Gastroesophageal sphincter (tissue), 2 donors: ENCODE measurements around the gene ZNF345.

Experiments used
- EP300 ChIP-seq: sonication (generic); formaldehyde crosslinking; IDR thresholded peaks from one replicate; pipeline ENCODE4 v1.6.1; 2017; ENCODE audit warnings: antibody characterized with exemption, mild to moderate bottlenecking
- POLR2A ChIP-seq, 2 donors: fragments of 450-650 bp; IDR thresholded peaks; one replicate each; pipeline ENCODE4 v1.6.1; 2017; ENCODE audit warnings: antibody characterized with exemption in 2 of 2, mild to moderate bottlenecking in 2 of 2, moderate library complexity in 1 of 2

GRCh38 chr19:36894849-36895383 is 44.2 kb downstream of the ZNF345 start:
- TF ChIP-seq POLR2A (IDR thresholded peaks at IDR 0.05) (no peak), EP300 (no peak)
